ENCODE results near the gene NEK4.
A peak's percentile ranks its signal among the peaks of the same experiment; 100 is the strongest.

Gene NEK4

GRCh38 chr3:52770496-52771333, at the start of gene NEK4:
Gene NEK4 (minus strand): TSS chr3:52770940. CDS start chr3:52770746, 194 bp downstream.
- peak; percentile 85 for DNase-seq

GRCh38 chr3:52819936-52820335, 49.2 kb upstream of the NEK4 start:
- no peak for DNase-seq

- DNase-seq = no peak
Observed at GRCh38 chr3:52817860-52818259, 47.1 kb upstream of the NEK4 start.

GRCh38 chr3:52817221-52817620, 46.5 kb upstream of the NEK4 start:
- DNase-seq = no peak

GRCh38 chr3:52816654-52817053, 45.9 kb upstream of the NEK4 start:
- DNase-seq = no peak

GRCh38 chr3:52816199-52816598, 45.5 kb upstream of the NEK4 start:
- DNase-seq = no peak

- DNase-seq = no peak
Observed at GRCh38 chr3:52813810-52814209, 43.1 kb upstream of the NEK4 start.

- no peak for DNase-seq
Observed at GRCh38 chr3:52811452-52812011, 40.8 kb upstream of the NEK4 start.

- no peak for DNase-seq
Observed at GRCh38 chr3:52810923-52811322, 40.2 kb upstream of the NEK4 start.

GRCh38 chr3:52809662-52810377, 39.1 kb upstream of the NEK4 start:
- DNase-seq = no peak

- no peak for DNase-seq
Observed at GRCh38 chr3:52809149-52809548, 38.4 kb upstream of the NEK4 start.

GRCh38 chr3:52805270-52806039, 34.7 kb upstream of the NEK4 start:
- no peak for DNase-seq

GRCh38 chr3:52801839-52802238, 31.1 kb upstream of the NEK4 start:
- no peak for DNase-seq

GRCh38 chr3:52800079-52800478, 29.3 kb upstream of the NEK4 start:
- DNase-seq = no peak

GRCh38 chr3:52798978-52799476, 28.3 kb upstream of the NEK4 start:
- no peak for DNase-seq

GRCh38 chr3:52798376-52798977, 27.7 kb upstream of the NEK4 start:
- no peak for DNase-seq

- no peak for DNase-seq
Observed at GRCh38 chr3:52796411-52796810, 25.7 kb upstream of the NEK4 start.

- DNase-seq = no peak
Observed at GRCh38 chr3:52795298-52795900, 24.7 kb upstream of the NEK4 start.

GRCh38 chr3:52794612-52795099, 23.9 kb upstream of the NEK4 start, which contains the start of gene ITIH3:
Gene ITIH3 (plus strand): TSS chr3:52794796. CDS start chr3:52794804, 8 bp downstream.
- DNase-seq = no peak

GRCh38 chr3:52793702-52794611, 23.2 kb upstream of the NEK4 start:
- DNase-seq = no peak

All from activated gamma-delta T cell treated with Interleukin-2 at 50 U/mL for 16 hours (primary cell).